B cell (primary cell): ENCODE data around the gene GGA3. TPM values are rescaled to one million over a fixed set of nuclear protein-coding genes. Genes with fewer than 3 reads are reported as not detected.

Experiments used
- ATAC-seq: fragments of 200-7000 bp; cut with Tn5 transposase; one replicate; pipeline ENCODE4 v1.10.0; 2021; ENCODE audit warnings: low read depth, mild to moderate bottlenecking, moderate number of reproducible peaks, moderate library complexity
- CTCF ChIA-PET: fragments of 350-600 bp; sonication (Branson Sonifier 250); formaldehyde crosslinking; loops from one replicate; lab custom pipeline; 2021; ENCODE audit warnings: antibody characterized with exemption, inconsistent platforms; lab: Charles Lee
- POLR2A ChIA-PET: fragments of 350-600 bp; sonication (Branson Sonifier 250); formaldehyde crosslinking; loops from one replicate; lab custom pipeline; 2021; ENCODE audit warnings: antibody characterized with exemption; lab: Charles Lee
- DNase-seq: peaks from one replicate; pipeline ENCODE4 v3.0.0; 2013
- H2AFZ ChIP-seq: 2 replicates; pipeline ENCODE4 v1.6.1; 2012; ENCODE audit warnings: mild to moderate bottlenecking, low read depth, low read length; ENCODE audit not compliant: insufficient read depth, poor library complexity, severe bottlenecking
- H3K27ac ChIP-seq, 2 donors: 1 replicate in 1 of 2; 2 replicates in 1 of 2; pipeline ENCODE4 v1.5.1; 2012 to 2013; ENCODE audit warnings: low read length in 2 of 2, mild to moderate bottlenecking in 2 of 2, moderate library complexity in 1 of 2
- H3K27me3 ChIP-seq, 4 experiments: fragments of 200-600 bp in 1 of 4; sonication (generic) in 1 of 4; replicated peaks in 1 of 4; 1 replicate in 2 of 4; 2 replicates in 2 of 4; pipeline versions ENCODE4 v1.6.1 to v1.7.0; 2013 to 2016; ENCODE audit warnings: low read length in 3 of 4, mild to moderate bottlenecking in 2 of 4, mixed read lengths in 1 of 4, moderate library complexity in 1 of 4; ENCODE audit not compliant: insufficient read depth in 4 of 4, control insufficient read depth in 3 of 4; ENCODE audit errors: control extremely low read depth in 1 of 4
- H3K36me3 ChIP-seq, 2 experiments: replicated peaks in 1 of 2; 1 replicate in 1 of 2; 2 replicates in 1 of 2; pipeline versions ENCODE4 v1.6.1 to v1.7.1; 2013; ENCODE audit warnings: low read length in 1 of 2; ENCODE audit not compliant: insufficient read depth in 2 of 2, control insufficient read depth in 1 of 2; ENCODE audit errors: control extremely low read depth in 1 of 2, extremely low read depth in 1 of 2
- H3K4me1 ChIP-seq, 2 donors: fragments of 200-600 bp in 1 of 2; sonication (generic) in 1 of 2; 1 replicate in 1 of 2; 2 replicates in 1 of 2; pipeline versions ENCODE4 v1.5.1 to v1.6.1; 2013 to 2017; ENCODE audit warnings: low read length in 2 of 2; ENCODE audit not compliant: control insufficient read depth in 2 of 2, insufficient read depth in 2 of 2
- H3K4me2 ChIP-seq: replicated peaks from 2 replicates; pipeline ENCODE3; 2012; ENCODE audit warnings: mild to moderate bottlenecking, low read depth, low read length; ENCODE audit not compliant: poor library complexity, severe bottlenecking
- H3K4me3 ChIP-seq, 5 experiments: fragments of 200-600 bp in 1 of 5; sonication (generic) in 1 of 5; 1 replicate in 3 of 5; 2 replicates in 2 of 5; pipeline versions ENCODE4 v1.5.1 to v1.7.0; 2011 to 2016; ENCODE audit warnings: low read length in 4 of 5, mild to moderate bottlenecking in 4 of 5, low read depth in 2 of 5, control low read depth in 1 of 5, moderate library complexity in 1 of 5; ENCODE audit not compliant: insufficient read depth in 1 of 5; ENCODE audit errors: control extremely low read depth in 1 of 5, extremely low read depth in 1 of 5
- H3K79me2 ChIP-seq: fragments of 200-600 bp; sonication (generic); one replicate; pipeline ENCODE4 v1.6.0; 2016; ENCODE audit warnings: low read length; ENCODE audit not compliant: control insufficient read depth, insufficient read depth
- H3K9ac ChIP-seq: fragments of 200-600 bp; sonication (generic); 2 replicates; pipeline ENCODE4 v1.6.1; 2017; ENCODE audit warnings: mild to moderate bottlenecking, low read length, moderate library complexity
- H3K9me3 ChIP-seq, 3 donors: one replicate each; pipeline versions ENCODE4 v1.6.1 to v1.7.1; 2013; ENCODE audit warnings: low read length in 2 of 3; ENCODE audit not compliant: control insufficient read depth in 2 of 3, insufficient read depth in 1 of 3; ENCODE audit errors: control extremely low read depth in 1 of 3
- H4K20me1 ChIP-seq: 2 replicates; pipeline ENCODE4 v1.6.0; 2012; ENCODE audit warnings: mild to moderate bottlenecking, low read length; ENCODE audit not compliant: insufficient read depth, control insufficient read depth, poor library complexity, severe bottlenecking
- H3K27ac Mint-ChIP-seq: one replicate; pipeline ENCODE4 v1.8.0; 2021; ENCODE audit warnings: mixed read lengths
- H3K27me3 Mint-ChIP-seq: one replicate; pipeline ENCODE4 v1.8.0; 2021; ENCODE audit warnings: mixed read lengths
- H3K4me1 Mint-ChIP-seq: one replicate; pipeline ENCODE4 v1.8.0; 2021; ENCODE audit warnings: mixed read lengths
- H3K4me3 Mint-ChIP-seq: one replicate; pipeline ENCODE4 v1.8.0; 2021; ENCODE audit warnings: mixed read lengths
- H3K9me3 Mint-ChIP-seq: one replicate; pipeline ENCODE4 v1.8.0; 2022; ENCODE audit warnings: mixed read lengths; ENCODE audit not compliant: insufficient read depth
- EZH2 ChIP-seq: IDR thresholded peaks from 2 replicates; pipeline ENCODE4 v1.6.1; 2012; ENCODE audit warnings: borderline replicate concordance, low read depth, mild to moderate bottlenecking, moderate library complexity, low read length; ENCODE audit not compliant: insufficient read depth, poor library complexity, severe bottlenecking
- WGBS: methylation state at CpG from one replicate; pipeline ENCODE4 v1.1.5; 2013; ENCODE audit warnings: missing lambda C conversion rate; ENCODE audit not compliant: insufficient coverage; 5-methylcytosine and 5-hydroxymethylcytosine counted together
- intact Hi-C: fragments of 100-400 bp; cut with micrococcal nuclease; formaldehyde crosslinking; loops from one replicate; pipeline ENCODE4 v1.10.0; 2022
- polyA plus RNA-seq: library from polyadenylated mRNA; depleted of rRNA; stranded (reverse); fragments of >200 nt; gene quantifications from 2 replicates; pipeline ENCODE4 v1.2.3, GENCODE V29; 2012
- total RNA-seq, 2 donors: library from RNA; stranded (reverse); fragments of 120-200 nt in 1 of 2; gene quantifications; 1 replicate in 1 of 2; 2 replicates in 1 of 2; pipeline versions ENCODE4 v1.2.3 to v1.2.4, GENCODE V29; 2013 to 2022
- TF ChIP-seq, protein P1 (sequence below): fragments of 200-600 bp; IDR thresholded peaks from one replicate; pipeline ENCODE4 v1.8.0; 2022; ENCODE audit warnings: antibody characterized with exemption, mild to moderate bottlenecking

Gene GGA3
- total and polyA plus RNA-seq, 2 donors (not counting 1 experiment from before 2014, with no cell fraction given), result 109 to 135 TPM

GRCh38 chr17:75267153-75267410 lies 5.7 kb upstream of the GGA3 start:
- TF ChIP-seq, protein P1, sequence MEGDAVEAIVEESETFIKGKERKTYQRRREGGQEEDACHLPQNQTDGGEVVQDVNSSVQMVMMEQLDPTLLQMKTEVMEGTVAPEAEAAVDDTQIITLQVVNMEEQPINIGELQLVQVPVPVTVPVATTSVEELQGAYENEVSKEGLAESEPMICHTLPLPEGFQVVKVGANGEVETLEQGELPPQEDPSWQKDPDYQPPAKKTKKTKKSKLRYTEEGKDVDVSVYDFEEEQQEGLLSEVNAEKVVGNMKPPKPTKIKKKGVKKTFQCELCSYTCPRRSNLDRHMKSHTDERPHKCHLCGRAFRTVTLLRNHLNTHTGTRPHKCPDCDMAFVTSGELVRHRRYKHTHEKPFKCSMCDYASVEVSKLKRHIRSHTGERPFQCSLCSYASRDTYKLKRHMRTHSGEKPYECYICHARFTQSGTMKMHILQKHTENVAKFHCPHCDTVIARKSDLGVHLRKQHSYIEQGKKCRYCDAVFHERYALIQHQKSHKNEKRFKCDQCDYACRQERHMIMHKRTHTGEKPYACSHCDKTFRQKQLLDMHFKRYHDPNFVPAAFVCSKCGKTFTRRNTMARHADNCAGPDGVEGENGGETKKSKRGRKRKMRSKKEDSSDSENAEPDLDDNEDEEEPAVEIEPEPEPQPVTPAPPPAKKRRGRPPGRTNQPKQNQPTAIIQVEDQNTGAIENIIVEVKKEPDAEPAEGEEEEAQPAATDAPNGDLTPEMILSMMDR, result no peak
- no peak for TF ChIP-seq EZH2
- peaks cover 28% of the 10 kb centered on the region for H3K4me1 Mint-ChIP-seq
- H3K9me3 Mint-ChIP-seq, result no peaks in the 10 kb centered on the region
- 83% methylated on average over 2 of the region's 2 CpGs for WGBS
- no peak for DNase-seq
- H3K9me3 ChIP-seq, result no peaks in the 10 kb centered on the region
- H3K27ac ChIP-seq, result no peak overlapping the region
- no peaks in the 10 kb centered on the region for H3K27me3 Mint-ChIP-seq
- H3K4me3 Mint-ChIP-seq, result no peak overlapping the region
- peaks cover 22 to 28% of the 10 kb centered on the region in 2 donors for H3K4me1 ChIP-seq
- CTCF ChIA-PET, result interaction anchor here (0.8 to 1.3 kb wide), 2 partner anchors 66 to 305 kb away, joined by 3 read pairs; no protein-coding TSS in a partner anchor
- no peak overlapping the region for H2AFZ ChIP-seq
- H3K9ac ChIP-seq, result no peak overlapping the region
- no peak overlapping the region for H3K4me2 ChIP-seq
- H3K27me3 ChIP-seq, result no peaks in the 10 kb centered on the region
- H3K79me2 ChIP-seq, result peaks cover 42% of the 10 kb centered on the region
- peaks cover 0 to 26% of the 10 kb centered on the region in 2 experiments for H3K36me3 ChIP-seq
- H3K27ac Mint-ChIP-seq, result no peak overlapping the region
- H3K4me3 ChIP-seq, result no peak overlapping the region
- intact Hi-C loops, result no loop called here
- no peaks in the 10 kb centered on the region for H4K20me1 ChIP-seq
- POLR2A ChIA-PET, result no interaction called here
- ATAC-seq, result no peak

DNA sequence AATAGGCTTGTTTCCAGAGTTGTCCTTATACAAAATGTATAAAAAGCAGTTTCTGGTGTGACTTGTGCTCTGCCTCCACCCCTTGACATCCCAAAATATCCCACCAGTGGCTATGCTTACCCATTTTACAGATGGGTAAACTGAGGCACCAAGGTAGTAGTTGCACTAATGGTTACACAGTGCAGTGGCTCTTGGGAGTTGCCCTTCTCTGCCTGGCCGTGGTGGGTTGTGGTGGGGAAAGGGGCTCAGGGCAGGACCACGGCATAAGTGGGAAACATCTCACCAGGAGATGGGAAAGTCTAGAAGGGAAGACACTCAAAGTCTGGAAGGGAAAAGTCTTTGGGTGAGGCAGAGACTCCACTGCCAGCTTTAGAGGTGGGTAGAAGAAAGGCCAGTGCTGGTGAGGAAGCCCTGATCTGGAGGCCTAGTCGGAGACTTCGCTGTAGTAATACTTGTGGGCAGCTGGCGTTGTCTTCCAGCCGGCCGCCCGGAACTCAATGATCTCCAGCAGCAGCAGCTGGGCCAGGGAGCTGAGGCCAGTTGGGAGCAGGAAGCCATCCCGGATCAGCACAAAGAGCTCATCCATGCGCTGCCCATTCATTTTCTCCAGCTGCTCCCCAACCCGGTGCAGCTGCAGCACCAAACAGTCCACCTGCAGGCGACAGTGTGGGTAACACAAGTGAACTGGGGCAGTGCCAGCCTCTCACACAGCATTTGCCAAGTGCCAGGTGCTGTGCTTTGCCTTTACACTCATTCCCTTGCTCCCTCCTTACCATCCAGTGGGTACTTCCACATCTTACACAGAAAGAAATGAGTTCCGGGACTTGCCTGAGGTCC lies 5.1 kb upstream of the GGA3 start:
- Histone ChIP-seq H3K4me3 (no peak overlapping the region), H2AFZ (no peak overlapping the region), H3K27me3 (no peaks in the 10 kb centered on the region), H4K20me1 (no peaks in the 10 kb centered on the region), H3K79me2 (peaks cover 48% of the 10 kb centered on the region), H3K9me3 (no peaks in the 10 kb centered on the region), H3K4me1 (peaks cover 18 to 24% of the 10 kb centered on the region in 2 donors), H3K4me2 (no peak overlapping the region), H3K9ac (no peak overlapping the region), H3K36me3 (peaks cover 0 to 26% of the 10 kb centered on the region in 2 experiments), H3K27ac (no peak overlapping the region)
- DNase-seq (no peak), ATAC-seq (no peak)
- 96% methylated on average over 13 of the region's 13 CpGs for WGBS
- Mint-ChIP-seq H3K4me3 (no peak overlapping the region), H3K27me3 (no peaks in the 10 kb centered on the region), H3K4me1 (peaks cover 28% of the 10 kb centered on the region), H3K9me3 (no peaks in the 10 kb centered on the region), H3K27ac (no peak overlapping the region)
- POLR2A ChIA-PET, result no interaction called here
- no peak for TF ChIP-seq EZH2
- TF ChIP-seq, protein P1, result no peak
- CTCF ChIA-PET, result interaction anchor here (1.3 kb wide), 1 partner anchor 304 kb away, joined by 3 read pairs; no protein-coding TSS in a partner anchor
- intact Hi-C loops, result no loop called here
